HG03196 (cell line): ENCODE data around the gene KXD1.
A peak's percentile ranks its signal among the peaks of the same experiment; 100 is the strongest.
"Not testable (repeated sequence)": the region's sequence is repeated elsewhere in the genome, so short reads cannot be mapped to it uniquely, and the experiment has no call there.

ENCODE experiments used
- ATAC-seq: cut with Tn5 transposase; IDR thresholded peaks from one replicate; pipeline ENCODE4 v1.9.1; 2021; ENCODE audit not compliant: unreplicated experiment

Gene KXD1, protein sequence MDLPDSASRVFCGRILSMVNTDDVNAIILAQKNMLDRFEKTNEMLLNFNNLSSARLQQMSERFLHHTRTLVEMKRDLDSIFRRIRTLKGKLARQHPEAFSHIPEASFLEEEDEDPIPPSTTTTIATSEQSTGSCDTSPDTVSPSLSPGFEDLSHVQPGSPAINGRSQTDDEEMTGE

DNA sequence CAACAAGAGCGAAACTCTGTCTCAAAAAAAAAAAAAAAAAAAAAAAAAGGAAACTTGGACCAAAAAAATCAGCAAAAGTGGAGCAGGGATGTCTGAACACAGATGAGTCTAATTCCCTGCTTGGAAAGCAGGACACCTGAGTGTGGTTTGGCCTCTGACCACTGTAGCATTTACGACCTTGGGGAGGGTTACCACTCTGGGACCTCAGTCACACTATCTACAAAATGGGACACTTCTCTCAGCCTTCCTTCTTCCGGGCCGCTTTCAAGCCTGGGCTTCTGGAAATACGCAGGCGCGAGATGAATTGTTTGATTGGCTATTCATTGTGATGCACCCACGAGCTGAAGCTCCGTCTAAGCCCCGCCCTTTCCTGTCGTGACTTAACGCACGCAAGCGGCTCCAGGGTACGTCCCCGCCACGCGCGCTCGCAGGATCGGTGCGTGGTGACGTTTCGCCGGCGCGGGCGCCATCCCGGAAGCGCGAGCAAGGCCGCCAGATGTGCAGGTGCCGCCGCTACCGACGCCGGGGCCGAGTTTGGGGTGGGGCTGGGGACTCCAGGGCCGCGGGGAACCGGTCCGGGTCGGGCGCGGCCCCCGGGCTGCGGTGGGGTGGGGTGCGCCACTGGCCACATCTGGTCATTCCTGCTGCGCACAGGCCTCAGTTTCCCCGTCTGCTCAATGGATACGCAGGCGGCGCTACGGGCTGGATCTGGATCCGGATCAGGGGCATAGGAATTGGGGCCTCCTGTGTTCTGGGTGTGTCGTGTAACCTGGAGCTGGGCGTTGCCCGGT lies at the start of gene KXD1:
Gene KXD1, plus strand, starts transcription at position 460 of the 791 bp plus-strand sequence. CDS start 4,187 bp downstream, outside the sequence.
- peak; percentile 89 for ATAC-seq

DNA sequence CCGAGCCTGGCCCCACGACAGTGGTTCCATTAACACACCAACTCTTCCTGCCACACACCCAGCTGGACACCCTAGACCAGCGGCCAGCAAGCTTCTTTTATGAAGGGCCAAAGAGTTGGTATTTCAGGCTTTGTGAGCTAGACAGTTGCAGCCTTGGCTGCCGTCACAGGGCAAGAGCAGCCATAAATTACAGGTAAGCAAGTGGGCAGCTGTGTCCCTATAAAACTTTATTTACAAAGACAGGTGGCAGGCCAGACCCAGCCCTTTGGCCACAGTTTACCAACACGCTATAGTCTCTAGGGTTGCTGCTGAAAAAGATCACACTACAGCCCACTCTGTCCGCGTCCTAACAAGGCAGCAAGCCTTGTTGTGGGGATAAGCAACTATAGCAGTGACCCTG lies 49.1 kb upstream of the KXD1 start:
- no peak for ATAC-seq

DNA sequence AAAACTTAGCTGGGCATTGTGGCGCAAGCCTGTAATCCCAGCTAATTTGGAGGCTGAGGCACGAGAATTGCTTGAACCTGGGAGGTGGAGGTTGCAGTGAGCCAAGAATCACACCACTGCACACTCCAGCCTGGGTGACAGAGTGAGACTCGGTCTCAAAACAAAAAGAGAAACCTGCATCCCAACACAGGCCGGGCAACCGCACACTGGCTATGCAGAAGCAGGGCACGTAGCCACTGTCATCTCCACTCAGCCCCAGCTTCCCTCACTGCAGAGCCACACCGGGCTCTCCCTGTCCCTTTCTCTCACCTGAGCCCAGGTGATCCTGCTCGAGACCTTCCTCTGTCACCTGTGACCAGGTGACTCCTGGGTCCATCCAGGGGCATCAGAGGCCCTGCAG lies 47.5 kb upstream of the KXD1 start:
- ATAC-seq = no peak

DNA sequence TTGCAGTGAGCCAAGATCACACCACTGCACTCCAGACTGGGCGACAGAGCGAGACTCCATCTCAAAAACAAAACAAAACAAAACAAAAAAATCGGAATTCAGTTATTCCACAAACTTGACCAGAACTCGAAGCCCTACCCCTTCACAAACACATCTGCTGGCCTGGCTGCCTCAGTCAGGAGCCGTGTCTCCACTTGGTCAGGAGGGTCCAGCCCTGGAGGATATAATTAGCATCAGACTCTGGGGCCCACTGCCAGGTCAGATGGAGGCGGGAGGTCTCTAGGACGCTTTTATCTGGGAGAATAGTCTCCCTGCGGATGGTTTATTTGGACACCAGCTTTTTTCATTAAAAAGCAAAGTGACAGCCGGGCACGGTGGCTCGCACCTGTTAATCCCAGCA lies 43.8 kb upstream of the KXD1 start:
- ATAC-seq = no peak

DNA sequence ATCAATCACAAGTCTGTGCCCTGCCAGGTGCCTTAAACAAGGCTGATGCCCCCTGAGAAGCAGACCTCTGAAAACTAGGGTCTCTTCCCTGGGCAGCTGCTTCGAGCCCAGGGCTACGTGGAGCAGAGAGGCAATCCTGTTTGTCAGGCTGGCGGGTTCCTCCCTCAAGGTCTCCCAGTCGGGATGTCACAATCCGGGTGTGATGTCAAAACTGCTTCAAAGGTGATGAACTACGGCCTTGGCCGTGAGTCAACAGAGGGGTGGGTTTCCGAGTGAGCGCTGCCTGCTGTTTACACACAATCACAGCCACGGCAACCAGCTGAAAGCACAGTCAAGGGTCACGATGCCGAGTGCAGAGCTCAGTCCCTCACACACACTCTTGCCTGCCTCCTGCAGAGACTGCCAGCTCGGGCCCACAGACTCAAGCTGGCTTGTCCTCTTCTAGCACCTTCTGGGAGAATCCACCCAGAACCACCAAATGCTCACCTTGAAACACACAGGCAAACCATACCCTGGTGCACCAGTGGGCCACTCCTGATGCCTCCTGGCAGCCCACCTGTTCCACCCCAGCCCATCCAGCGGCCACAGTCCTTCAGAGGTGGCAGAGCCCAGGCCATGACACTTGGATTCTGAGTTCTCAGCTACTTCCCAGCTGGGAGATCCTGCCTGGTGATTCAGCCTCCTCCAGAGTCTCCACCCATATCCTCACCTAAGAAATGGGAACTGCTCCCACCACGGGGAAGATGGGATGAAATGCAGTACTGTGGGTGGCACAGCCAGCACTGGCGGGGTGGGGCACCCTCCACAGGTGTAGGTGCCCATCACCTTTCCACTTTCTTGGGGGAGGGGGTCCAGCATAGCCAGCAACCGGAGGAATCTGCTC lies 42.6 kb upstream of the KXD1 start:
- no peak for ATAC-seq

DNA sequence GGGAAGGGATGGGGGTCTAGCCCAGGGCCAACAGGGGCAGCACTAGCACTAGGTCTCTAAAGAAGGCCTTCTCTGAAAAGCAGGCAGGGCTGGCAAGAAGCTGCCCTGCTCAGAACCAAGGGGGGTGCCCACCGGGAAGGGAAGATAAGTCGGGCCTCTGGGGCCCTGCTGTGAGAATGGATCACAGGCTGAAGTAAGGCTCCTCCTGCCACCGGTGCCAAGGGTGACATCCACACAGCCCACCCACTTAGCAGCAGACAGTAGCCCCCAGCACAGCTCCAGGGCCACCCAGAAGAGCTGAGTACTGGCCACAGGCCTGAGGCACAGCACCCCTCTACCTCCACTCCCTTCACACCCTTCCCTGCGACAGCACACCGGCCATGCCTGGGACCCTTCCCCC lies 41.7 kb upstream of the KXD1 start:
- ATAC-seq = no peak

DNA sequence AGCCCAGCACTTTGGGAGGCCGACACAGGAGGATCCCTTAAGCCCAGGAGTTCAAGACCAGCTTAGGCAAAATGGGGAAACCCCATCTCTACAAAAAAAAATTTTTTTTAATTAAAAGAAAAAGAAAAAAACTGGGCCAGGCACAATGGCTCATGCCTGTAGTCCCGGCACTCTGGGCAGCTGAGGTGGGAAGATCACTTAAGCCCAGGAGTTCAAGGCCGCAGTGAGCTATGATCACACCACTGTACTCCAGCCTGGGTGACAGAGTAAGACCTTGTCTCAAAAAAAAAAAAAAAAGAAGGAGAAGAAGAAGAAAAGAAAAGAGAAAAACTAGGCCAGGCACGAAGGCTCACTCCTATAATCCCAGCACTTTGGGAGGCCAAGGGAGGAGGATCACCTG lies 40.1 kb upstream of the KXD1 start:
- ATAC-seq = no peak

DNA sequence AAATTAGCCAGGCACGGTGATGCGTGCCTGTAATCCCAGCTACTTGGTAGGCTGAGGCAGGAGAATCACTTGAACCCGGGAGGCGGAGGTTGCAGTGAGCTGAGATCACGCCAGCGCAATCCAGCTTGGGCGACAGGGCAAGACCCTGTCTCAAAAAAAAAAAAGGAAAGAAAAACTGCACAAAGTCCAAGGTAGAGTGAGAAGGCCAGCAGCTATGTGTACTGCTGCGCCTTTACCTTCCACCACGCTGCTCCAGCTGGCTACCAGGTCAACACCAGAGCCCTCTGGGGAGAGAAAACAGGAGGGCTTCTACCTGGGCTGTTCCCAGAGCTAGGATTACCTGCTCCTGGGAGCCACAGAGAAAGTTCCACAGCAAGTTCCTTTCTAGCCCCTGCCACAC lies 39.0 kb upstream of the KXD1 start:
- no peak for ATAC-seq

DNA sequence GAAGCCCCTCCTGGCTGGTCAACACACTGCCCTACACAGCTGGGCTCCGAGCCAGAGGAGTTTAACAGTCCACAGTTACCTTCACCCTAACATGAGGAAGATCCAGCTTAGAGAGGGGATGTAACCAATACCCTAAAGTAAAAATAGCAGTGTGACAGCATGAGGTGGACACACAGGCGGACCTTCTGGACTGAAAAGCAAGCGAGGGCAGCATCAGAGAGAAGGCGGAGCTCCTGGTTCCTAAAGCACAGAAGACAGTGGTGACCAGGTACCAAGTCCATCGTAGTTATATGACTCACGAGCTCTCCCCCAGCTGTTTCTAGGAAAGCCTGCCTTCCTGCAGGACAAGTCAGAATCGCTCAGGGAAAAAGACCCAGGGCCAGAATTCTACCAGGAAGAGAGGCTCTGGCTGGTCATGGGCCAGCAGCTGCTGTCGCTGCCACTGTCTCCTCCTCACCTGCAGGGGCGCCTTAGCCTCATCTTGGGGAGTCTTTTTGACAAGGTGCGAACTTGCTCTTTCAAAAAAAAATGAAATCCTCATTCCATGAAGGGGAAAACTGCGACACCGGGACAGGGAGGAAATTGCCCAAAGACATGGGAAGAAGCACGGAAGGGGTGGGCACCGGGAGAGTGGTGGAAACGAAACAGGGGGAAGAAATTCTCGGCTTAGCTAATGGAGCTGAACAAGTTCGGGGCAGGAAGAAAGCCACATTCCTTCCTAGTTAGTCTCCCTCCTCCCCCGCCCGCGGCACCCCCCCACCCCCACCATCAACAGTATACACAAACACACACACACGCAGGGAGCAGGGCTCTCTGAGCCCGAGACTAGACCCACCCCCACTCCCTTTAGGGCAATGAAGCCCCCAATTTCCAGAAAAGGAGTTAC lies 37.5 kb upstream of the KXD1 start:
- no peak for ATAC-seq

DNA sequence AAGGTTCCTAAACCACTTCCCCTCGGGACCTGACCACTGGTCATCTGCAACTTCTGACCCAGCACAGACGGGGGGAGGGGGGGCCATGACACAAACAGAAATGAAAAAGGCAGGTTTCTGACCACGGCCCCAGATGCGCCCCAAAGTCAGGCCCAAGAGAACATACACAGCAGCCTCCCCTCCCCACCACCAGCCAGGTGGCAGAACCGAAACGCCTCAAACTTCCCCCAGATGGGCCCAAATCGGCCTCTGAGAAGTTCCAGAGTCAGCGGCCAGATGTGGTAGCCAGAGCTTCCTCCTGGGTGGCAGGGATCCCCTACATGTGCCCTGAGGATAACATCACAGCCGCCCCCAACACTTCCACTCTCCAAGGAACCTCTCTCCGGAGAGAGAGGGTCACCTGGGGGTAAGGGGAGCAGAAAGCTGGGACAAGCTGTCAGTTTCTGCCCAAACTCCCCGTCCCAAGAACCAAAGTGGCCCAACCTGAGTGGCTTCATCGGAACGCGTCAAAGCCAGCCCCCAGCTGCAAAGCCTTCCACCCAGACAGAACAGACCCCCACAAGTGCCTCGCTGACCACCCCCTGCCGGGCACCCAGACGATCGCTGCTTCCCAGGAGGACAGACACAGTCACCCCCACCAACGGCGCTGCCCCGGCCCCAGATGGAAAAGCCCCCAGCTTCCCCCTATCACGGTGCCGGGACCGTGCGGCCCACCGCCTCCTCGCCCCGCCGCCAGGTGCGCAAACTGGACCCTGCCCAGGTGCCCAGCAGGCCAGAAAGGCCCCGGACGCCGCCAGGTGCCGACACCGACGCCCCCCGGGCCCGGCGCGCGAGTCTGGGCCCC lies 36.6 kb upstream of the KXD1 start:
- ATAC-seq = no peak

DNA sequence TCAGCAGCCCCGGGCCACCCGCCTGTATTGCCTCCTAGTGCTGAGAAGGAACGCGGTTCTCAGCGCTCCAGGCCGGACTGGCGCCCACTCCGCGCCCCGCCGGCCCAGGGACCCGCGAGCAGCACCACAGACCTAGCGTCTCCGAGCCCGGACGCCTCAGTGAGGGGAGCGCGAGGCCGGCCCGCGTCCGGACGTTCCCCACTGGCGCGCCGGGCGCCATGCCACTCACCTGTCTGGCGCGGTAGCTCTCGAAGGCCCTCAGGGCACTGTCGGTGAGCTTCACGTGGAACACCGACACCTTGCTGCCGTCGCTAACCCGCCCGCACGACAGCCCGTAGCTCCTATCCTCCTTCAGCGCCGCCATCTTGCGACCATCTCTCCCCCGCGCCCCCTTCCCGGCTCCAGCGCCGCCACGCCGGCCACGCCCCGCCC lies 36.0 kb upstream of the KXD1 start, which contains the start of gene ELL:
Gene ELL, minus strand, starts transcription at position 379 of the 432 bp plus-strand sequence. Its CDS starts 15 bp downstream, at position 364.
- no peak for ATAC-seq

DNA sequence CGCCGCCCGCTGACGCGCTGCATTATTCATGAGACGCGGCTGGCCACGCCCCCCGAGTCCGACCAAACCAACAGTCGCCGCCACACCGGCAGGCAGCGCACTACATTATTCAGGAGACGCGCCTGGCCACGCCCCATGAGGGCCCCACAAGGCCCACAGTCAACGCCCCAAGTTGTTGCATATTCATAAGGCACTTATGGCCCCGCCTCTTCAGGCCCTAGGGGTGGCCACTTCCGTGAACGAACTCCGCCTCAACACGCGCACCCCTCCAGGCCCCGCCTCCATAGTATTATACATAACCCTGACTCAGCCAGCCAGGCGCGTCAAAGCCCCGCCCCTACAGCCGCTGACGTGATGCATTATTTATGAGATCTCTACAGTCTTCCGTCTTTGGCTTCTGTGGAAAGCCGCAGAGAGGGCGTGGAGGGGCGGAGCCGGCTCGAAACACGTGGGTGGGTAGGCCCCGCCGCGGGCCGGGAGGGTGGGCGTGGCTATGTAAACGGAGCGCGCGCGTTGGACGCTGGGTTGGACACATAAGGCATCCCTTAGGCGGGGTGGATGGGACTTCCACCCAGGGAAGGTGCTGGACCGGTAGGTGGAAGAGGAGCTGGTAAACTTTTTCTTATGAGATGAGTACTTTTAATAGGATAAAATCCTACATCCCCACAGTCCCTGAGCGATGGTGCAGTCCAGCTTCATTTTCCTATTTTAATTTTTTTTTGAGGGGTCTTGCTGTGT lies 35.4 kb upstream of the KXD1 start:
- ATAC-seq = peak; percentile 81

DNA sequence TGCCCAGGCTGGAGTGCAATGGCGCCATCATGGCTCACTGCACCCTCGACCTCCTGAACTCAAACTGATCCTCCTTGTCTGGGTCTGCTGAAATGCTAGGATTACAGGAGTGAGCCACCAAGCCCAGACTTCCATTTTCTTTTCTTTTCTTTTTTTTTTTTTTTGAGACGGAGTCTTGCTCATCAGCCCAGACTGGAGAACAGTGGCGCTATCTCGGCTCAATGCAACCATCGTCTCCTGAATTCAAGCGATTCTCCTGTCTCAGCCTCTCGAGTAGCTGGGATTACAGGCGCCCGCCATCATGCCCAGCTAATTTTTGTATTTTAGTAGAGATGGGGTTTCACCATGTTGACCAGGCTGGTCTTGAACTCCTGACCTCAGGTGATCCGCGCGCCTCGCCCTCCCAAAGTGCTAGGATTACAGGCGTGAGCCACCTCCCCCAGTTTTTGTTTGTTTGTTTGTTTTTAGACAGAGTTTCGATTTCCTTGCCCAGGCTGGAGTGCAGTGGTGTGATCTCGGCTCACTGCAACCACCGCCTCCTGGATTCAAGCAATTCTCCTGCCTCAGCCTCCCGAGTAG lies 34.7 kb upstream of the KXD1 start:
- not testable (repeated sequence) for ATAC-seq

DNA sequence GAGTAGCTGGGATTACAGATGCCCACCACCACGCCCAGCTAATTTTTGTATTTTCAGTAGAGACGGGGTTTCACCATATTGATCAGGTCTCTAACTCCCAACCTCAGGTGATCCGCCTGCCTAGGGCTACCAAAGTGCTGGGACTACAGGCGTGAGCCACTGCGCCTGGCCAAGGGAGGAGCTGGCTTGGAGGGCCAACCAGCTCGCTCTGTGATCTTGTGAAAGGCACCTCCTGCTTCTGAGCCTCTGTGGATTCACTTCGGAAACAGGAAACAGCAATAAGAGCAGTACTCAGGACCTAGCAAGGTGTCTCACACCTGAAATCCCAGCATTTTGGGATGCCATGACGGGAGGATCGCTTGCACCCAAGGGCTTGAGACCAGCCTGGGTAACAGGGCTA lies 33.8 kb upstream of the KXD1 start:
- ATAC-seq = no peak

DNA sequence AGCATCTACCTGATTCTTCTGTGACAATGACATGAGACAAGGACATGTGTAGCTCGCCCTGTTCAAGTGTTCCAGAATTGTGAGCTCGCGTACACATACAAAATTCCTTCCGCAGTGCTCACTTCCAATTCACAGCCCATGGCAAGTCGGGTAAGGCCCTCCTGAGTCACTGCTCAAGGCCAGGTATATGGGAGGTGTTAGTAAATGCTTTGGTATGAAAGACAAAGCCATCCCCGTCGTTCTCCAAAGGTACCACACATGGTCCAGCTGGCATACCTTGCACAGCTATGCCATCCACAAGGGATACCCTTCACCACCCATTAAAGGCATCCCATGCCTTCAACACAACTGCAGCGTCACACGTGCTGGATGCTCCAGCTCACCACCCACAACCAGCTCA lies 31.4 kb upstream of the KXD1 start:
- no peak for ATAC-seq

DNA sequence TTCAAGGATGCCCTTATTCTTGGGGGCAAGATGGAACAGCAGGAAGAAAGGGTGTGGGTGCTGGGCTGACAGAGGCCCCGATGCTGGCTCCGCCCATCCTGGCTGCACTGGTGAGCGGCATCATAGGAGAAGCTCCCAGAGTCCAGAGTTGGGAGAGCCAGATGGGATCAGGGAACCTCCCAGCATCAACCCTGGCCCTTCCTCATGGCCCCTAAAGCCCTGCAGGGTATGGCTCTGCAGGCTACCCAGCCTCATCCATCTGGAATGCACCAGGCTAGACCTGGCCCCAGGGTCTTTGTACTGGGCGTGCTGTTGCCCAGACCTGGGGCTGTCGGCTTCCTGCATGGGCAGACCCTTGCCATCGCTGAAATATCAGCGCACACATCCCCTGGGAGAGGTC lies 27.9 kb upstream of the KXD1 start:
- no peak for ATAC-seq

DNA sequence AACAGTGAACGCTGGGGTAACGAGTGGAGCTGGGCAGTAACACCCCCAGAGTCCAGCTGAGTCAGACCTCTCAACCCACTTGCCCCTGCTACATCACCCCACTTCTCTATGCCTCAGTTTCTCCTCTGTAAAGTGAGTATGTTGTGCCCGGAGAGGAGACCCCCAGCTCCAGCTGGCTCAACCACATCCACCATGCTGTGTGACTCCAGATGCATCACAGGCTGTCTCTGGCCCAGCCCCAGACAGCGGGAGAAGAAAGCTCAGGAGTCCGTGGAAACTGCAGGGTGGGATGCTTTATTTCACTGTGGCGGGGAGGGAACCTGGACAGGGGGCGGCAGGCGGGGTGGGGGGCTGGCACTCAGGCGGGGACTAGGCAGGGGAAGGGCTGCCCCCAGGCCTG lies 26.2 kb upstream of the KXD1 start:
- no peak for ATAC-seq

DNA sequence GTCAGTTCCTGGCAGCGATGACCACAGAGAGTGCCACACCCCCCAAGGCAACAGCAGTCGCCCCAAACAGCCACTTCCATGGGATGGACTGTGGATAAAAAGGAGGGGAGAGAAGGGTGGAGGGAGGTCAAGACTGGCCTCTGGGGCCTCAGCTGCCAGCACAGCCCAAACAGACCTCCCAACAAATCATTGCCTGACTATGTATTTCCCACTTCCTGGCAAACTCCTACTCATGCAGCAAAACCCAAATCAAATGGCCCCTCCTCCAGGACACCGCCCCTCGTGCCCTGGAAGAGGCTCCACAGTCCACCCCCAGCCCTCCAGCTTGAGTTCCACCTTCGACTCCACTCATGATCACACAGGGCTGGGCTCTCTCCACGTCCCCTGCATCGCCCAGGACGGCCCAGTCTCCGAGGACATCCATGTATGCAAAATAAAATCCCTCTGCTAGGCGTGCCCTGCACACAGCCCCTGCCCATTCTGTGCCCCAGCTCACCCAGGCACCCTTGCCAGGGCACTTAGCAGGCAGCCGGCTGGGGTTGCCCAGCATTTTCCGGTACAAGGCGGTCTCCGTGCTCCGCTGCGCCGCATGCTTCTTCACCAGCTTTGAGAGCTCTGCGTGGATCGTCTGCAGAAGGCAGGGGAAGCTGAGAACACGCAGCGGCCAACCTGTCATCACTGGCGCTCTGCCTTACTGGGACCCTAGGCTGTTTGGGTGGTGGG lies 25.3 kb upstream of the KXD1 start:
- no peak for ATAC-seq
